NCI-H524 treated with DMSO at 0.1 percent for 48 hours (cell line): ENCODE measurements around the gene PCDHB11.
"Not testable (repeated sequence)": the region's sequence is repeated elsewhere in the genome, so short reads cannot be mapped to it uniquely, and the experiment has no call there.

Experiments used
- DNase-seq: peaks from one replicate; lab custom pipeline; 2025; lab: John Stamatoyannopoulos, UW

PCDHB11 gene

GRCh38 chr5:141186897-141187512 is 12.4 kb upstream of the PCDHB11 start, which contains the start of gene PCDHB9:
PCDHB9 (plus strand) TSS chr5:141187161; CDS start chr5:141187319, 158 bp downstream.
- DNase-seq = peak; percentile 55

GRCh38 chr5:141188682-141189081 is 10.7 kb upstream of the PCDHB11 start:
- not testable (repeated sequence) for DNase-seq

GRCh38 chr5:141189131-141189530 is 10.3 kb upstream of the PCDHB11 start:
- not testable (repeated sequence) for DNase-seq

GRCh38 chr5:141192110-141192725 is 7.2 kb upstream of the PCDHB11 start, which contains the start of gene PCDHB10:
PCDHB10 (plus strand) TSS chr5:141192353; CDS start chr5:141192553, 200 bp downstream.
- no peak for DNase-seq

- DNase-seq = not testable (repeated sequence)
Measured at GRCh38 chr5:141194332-141194731, 5.1 kb upstream of the PCDHB11 start.

- DNase-seq = no peak
Measured at GRCh38 chr5:141196363-141196762, 3.1 kb upstream of the PCDHB11 start.

- DNase-seq = not testable (repeated sequence)
Measured at GRCh38 chr5:141201126-141201525, 1.7 kb downstream of the PCDHB11 start.

- not testable (repeated sequence) for DNase-seq
Measured at GRCh38 chr5:141201646-141202045, 2.2 kb downstream of the PCDHB11 start.

- no peak for DNase-seq
Measured at GRCh38 chr5:141208478-141208877, 9.1 kb downstream of the PCDHB11 start, which contains the start of gene PCDHB12. PCDHB12 (plus strand) TSS chr5:141208719; CDS start chr5:141208908, 189 bp downstream.

- DNase-seq = not testable (repeated sequence)
Measured at GRCh38 chr5:141210281-141210680, 10.9 kb downstream of the PCDHB11 start.

- not testable (repeated sequence) for DNase-seq
Measured at GRCh38 chr5:141210849-141211248, 11.4 kb downstream of the PCDHB11 start.

- not testable (repeated sequence) for DNase-seq
Measured at GRCh38 chr5:141213656-141214339, 14.4 kb downstream of the PCDHB11 start, which contains the start of gene PCDHB13. PCDHB13 (plus strand) TSS chr5:141213919; CDS start chr5:141214124, 205 bp downstream.

- DNase-seq = not testable (repeated sequence)
Measured at GRCh38 chr5:141214583-141214982, 15.2 kb downstream of the PCDHB11 start.

GRCh38 chr5:141215504-141215903 is 16.1 kb downstream of the PCDHB11 start:
- not testable (repeated sequence) for DNase-seq

- DNase-seq = not testable (repeated sequence)
Measured at GRCh38 chr5:141216035-141216434, 16.6 kb downstream of the PCDHB11 start.

GRCh38 chr5:141223112-141223783 is 23.8 kb downstream of the PCDHB11 start, which contains the start of gene PCDHB14:
PCDHB14 (plus strand) TSS chr5:141223343; CDS start chr5:141223506, 163 bp downstream.
- DNase-seq = no peak

GRCh38 chr5:141224844-141225243 is 25.4 kb downstream of the PCDHB11 start:
- DNase-seq = not testable (repeated sequence)

- DNase-seq = not testable (repeated sequence)
Measured at GRCh38 chr5:141225421-141225820, 26.0 kb downstream of the PCDHB11 start.

- DNase-seq = no peak
Measured at GRCh38 chr5:141234109-141234667, 34.8 kb downstream of the PCDHB11 start.

GRCh38 chr5:141235922-141236321 is 36.5 kb downstream of the PCDHB11 start:
- DNase-seq = not testable (repeated sequence)

- DNase-seq = no peak
Measured at GRCh38 chr5:141236516-141237313, 37.3 kb downstream of the PCDHB11 start.
